SK-N-SH treated with all-trans-retinoic acid at 6 μM for 48 hours (cell line): ENCODE measurements around the gene DDX31.

Experiments
- ATAC-seq: fragments of 200-7000 bp; cut with Tn5 transposase; 3 replicates; pipeline ENCODE4 v1.9.1; 2020; ENCODE audit warnings: mild to moderate bottlenecking, moderate library complexity
- BACH2 ChIP-seq: fragments of 250-450 bp; sonication (Bioruptor Pico); IDR thresholded peaks from 2 replicates; pipeline ENCODE4 v1.9.0; 2021; ENCODE audit warnings: mild to moderate bottlenecking, borderline replicate concordance
- CREB5 ChIP-seq: fragments of 250-450 bp; sonication (Bioruptor Pico); IDR thresholded peaks from 2 replicates; pipeline ENCODE4 v1.5.1; 2020; ENCODE audit warnings: low read depth, mild to moderate bottlenecking, moderate library complexity
- CSRNP3 ChIP-seq: fragments of 250-450 bp; sonication (Bioruptor Pico); IDR thresholded peaks from 2 replicates; pipeline ENCODE4 v1.5.1; 2021; ENCODE audit warnings: mild to moderate bottlenecking, moderate library complexity
- ESRRG ChIP-seq: fragments of 250-450 bp; sonication (Bioruptor Pico); IDR thresholded peaks from 2 replicates; pipeline ENCODE4 v1.6.1; 2021; ENCODE audit warnings: mild to moderate bottlenecking
- GLIS3 ChIP-seq: fragments of 250-450 bp; sonication (Bioruptor Pico); IDR thresholded peaks from 2 replicates; pipeline ENCODE4 v1.5.0; 2020; ENCODE audit warnings: mild to moderate bottlenecking, moderate library complexity
- OSR1 ChIP-seq: fragments of 250-450 bp; sonication (Bioruptor Pico); IDR thresholded peaks from 2 replicates; pipeline ENCODE4 v1.8.0; 2022; ENCODE audit warnings: moderate library complexity, mild to moderate bottlenecking, inconsistent platforms
- PATZ1 ChIP-seq: fragments of 250-450 bp; sonication (Bioruptor Pico); IDR thresholded peaks from 2 replicates; pipeline ENCODE4 v1.8.0; 2020; ENCODE audit warnings: mild to moderate bottlenecking, moderate library complexity, borderline replicate concordance
- PPARA ChIP-seq: fragments of 250-450 bp; sonication (Bioruptor Pico); IDR thresholded peaks from 2 replicates; pipeline ENCODE4 v1.5.0; 2020; ENCODE audit warnings: mild to moderate bottlenecking, borderline replicate concordance
- RARB ChIP-seq: fragments of 250-450 bp; sonication (Bioruptor Pico); IDR thresholded peaks from 2 replicates; pipeline ENCODE4 v1.8.0; 2021; ENCODE audit warnings: mild to moderate bottlenecking, moderate library complexity
- SNAI2 ChIP-seq: fragments of 250-450 bp; sonication (Bioruptor Pico); IDR thresholded peaks from 2 replicates; pipeline ENCODE4 v1.5.0; 2020; ENCODE audit warnings: mild to moderate bottlenecking, moderate library complexity
- TCF4 ChIP-seq: fragments of 250-450 bp; sonication (Bioruptor Pico); IDR thresholded peaks from 2 replicates; pipeline ENCODE4 v1.8.0; 2021; ENCODE audit warnings: mild to moderate bottlenecking, moderate library complexity, borderline replicate concordance
- TSHZ2 ChIP-seq: fragments of 250-450 bp; sonication (Bioruptor Pico); IDR thresholded peaks from 2 replicates; pipeline ENCODE4 v1.5.0; 2020; ENCODE audit warnings: mild to moderate bottlenecking, moderate library complexity
- ZC3H10 ChIP-seq: fragments of 250-450 bp; sonication (Bioruptor Pico); IDR thresholded peaks from 2 replicates; pipeline ENCODE4 v1.5.1; 2021; ENCODE audit warnings: mild to moderate bottlenecking, moderate library complexity
- ZFP3 ChIP-seq: fragments of 250-450 bp; sonication (Bioruptor Pico); IDR thresholded peaks from 2 replicates; pipeline ENCODE4 v1.5.0; 2020; ENCODE audit warnings: mild to moderate bottlenecking, moderate library complexity
- ZFP30 ChIP-seq: fragments of 450-650 bp; formaldehyde crosslinking; IDR thresholded peaks from 2 replicates; pipeline ENCODE4 v1.5.0; 2022; ENCODE audit warnings: mild to moderate bottlenecking, moderate library complexity
- ZNF565 ChIP-seq: fragments of 450-650 bp; formaldehyde crosslinking; conservative IDR thresholded peaks from 2 replicates; pipeline ENCODE4 v1.5.0; 2020; ENCODE audit warnings: low read depth, mild to moderate bottlenecking, moderate library complexity
- ZNF70 ChIP-seq: fragments of 450-650 bp; formaldehyde crosslinking; IDR thresholded peaks from 2 replicates; pipeline ENCODE4 v1.5.0; 2020; ENCODE audit warnings: mild to moderate bottlenecking, moderate library complexity
- ZNF8 ChIP-seq: fragments of 450-650 bp; formaldehyde crosslinking; IDR thresholded peaks from 2 replicates; pipeline ENCODE4 v1.5.0; 2020; ENCODE audit warnings: mild to moderate bottlenecking, moderate library complexity

Gene DDX31

DNA sequence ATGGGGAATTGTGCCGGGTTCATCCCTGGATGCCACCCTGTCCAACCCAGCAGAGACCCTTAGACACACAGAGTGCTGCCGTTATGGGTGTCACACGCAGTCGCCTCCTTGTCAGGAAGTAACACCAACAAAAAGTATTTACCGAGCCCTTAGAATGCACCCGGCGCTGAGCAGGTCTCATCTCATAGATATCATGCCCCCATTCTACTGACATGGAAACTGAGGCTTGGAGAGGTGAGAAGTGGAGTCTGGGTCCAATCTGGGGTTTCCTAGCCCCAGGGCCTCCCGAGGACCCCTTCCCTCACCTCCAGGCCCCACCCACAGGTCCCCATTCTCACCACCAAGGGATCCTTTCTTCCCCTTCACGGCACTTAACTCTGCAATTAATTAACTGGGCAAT lies 124.2 kb downstream of the DDX31 start:
- TF ChIP-seq RARB (no peak), ESRRG (CRISPR knock-in tag) (no peak), BACH2 (CRISPR knock-in tag) (no peak), SNAI2 (CRISPR knock-in tag) (no peak)
- no peak for ATAC-seq

GRCh38 chr9:132543960-132544359 lies 125.8 kb downstream of the DDX31 start:
- ATAC-seq = no peak
- TF ChIP-seq CSRNP3 (CRISPR knock-in tag) (no peak), ZC3H10 (CRISPR knock-in tag) (no peak), ZNF565 (CRISPR knock-in tag) (no peak), TCF4 (CRISPR knock-in tag) (no peak), TSHZ2 (CRISPR knock-in tag) (no peak), PPARA (CRISPR knock-in tag) (no peak), CREB5 (CRISPR knock-in tag) (no peak), ZNF70 (no peak)
- TF ChIP-seq, all 23 proteins: peak for 0

- TF ChIP-seq RARB (no peak), ZNF8 (CRISPR knock-in tag) (no peak), OSR1 (CRISPR knock-in tag) (no peak), ZFP3 (no peak), ZNF70 (no peak), SNAI2 (CRISPR knock-in tag) (no peak), ZFP30 (CRISPR knock-in tag) (no peak), ESRRG (CRISPR knock-in tag) (no peak), PATZ1 (CRISPR knock-in tag) (no peak), PPARA (CRISPR knock-in tag) (no peak), TCF4 (CRISPR knock-in tag) (no peak), GLIS3 (CRISPR knock-in tag) (no peak), TSHZ2 (CRISPR knock-in tag) (no peak), ZNF565 (CRISPR knock-in tag) (no peak)
- no peak for ATAC-seq
Measured at GRCh38 chr9:132543251-132543650, 126.5 kb downstream of the DDX31 start.
